IMR-90 (cell line): ENCODE measurements around the gene TBC1D22A.

Source experiments
- MAZ ChIP-seq: IDR thresholded peaks from 2 replicates; pipeline ENCODE4 v1.6.1; 2012; ENCODE audit warnings: low read depth, mild to moderate bottlenecking, low read length, improper control_type of control experiment, moderate library complexity, borderline replicate concordance
- POLR2A ChIP-seq: IDR thresholded peaks from 2 replicates; pipeline ENCODE4 v1.6.1; 2012; ENCODE audit warnings: mild to moderate bottlenecking, low read depth, low read length
- SMC3 ChIP-seq: fragments of 150-350 bp; IDR thresholded peaks from 2 replicates; pipeline ENCODE4 v1.6.1; 2016; ENCODE audit warnings: low read depth, mild to moderate bottlenecking, antibody characterized with exemption, low read length, moderate library complexity
- TF ChIP-seq, protein P1 (sequence below): conservative IDR thresholded peaks from 2 replicates; pipeline ENCODE4 v1.5.1; 2012; ENCODE audit warnings: mild to moderate bottlenecking, low read depth, low read length, improper control_type of control experiment

- TF ChIP-seq, protein P1, sequence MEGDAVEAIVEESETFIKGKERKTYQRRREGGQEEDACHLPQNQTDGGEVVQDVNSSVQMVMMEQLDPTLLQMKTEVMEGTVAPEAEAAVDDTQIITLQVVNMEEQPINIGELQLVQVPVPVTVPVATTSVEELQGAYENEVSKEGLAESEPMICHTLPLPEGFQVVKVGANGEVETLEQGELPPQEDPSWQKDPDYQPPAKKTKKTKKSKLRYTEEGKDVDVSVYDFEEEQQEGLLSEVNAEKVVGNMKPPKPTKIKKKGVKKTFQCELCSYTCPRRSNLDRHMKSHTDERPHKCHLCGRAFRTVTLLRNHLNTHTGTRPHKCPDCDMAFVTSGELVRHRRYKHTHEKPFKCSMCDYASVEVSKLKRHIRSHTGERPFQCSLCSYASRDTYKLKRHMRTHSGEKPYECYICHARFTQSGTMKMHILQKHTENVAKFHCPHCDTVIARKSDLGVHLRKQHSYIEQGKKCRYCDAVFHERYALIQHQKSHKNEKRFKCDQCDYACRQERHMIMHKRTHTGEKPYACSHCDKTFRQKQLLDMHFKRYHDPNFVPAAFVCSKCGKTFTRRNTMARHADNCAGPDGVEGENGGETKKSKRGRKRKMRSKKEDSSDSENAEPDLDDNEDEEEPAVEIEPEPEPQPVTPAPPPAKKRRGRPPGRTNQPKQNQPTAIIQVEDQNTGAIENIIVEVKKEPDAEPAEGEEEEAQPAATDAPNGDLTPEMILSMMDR, result no peak
- TF ChIP-seq SMC3 (no peak), POLR2A (no peak), MAZ (no peak)
These were observed 207.0 kb downstream of the TBC1D22A start for GRCh38 chr22:46969491-46969890.
